ENCODE measurements around the gene TMEM98.
"Not testable (repeated sequence)": the region's sequence is repeated elsewhere in the genome, so short reads cannot be mapped to it uniquely, and the experiment has no call there.

TMEM98 gene

DNA sequence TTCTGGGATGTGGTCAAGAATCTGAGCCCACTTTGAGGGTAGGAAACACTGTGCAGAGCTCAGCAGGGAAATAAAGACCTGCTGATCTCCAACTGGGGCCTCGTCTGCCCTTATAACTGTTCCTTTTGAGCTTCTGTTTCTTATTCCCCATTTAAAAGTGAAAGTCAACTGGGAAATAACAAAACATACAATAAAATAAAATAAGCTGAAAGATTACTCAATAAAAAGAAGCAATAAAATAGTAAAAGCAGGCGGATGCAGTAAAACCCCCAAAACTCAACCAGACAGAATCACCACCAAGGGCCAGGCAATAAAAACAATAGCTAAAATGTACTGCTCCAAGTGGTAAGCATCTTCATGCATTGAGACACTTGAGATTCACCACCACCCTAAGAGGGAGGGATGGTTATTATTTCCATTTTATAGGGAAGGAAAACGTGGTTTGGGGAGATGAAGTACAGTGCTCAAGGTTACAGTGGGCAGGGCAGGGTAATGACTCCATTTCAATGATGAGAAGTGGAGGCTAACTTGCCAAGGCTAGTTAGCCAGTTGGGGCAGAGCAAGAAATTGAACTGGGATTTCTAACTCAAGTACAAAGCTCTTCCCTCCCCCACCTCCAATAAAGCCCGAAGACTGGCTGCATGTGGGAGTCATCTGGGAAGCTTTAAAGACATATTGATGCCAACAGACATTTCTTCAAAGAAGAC, 57.2 kb downstream of the TMEM98 start:
- H3K4me1 ChIP-seq (ENCODE audit: control insufficient read depth in 1 of 2, insufficient read depth in 2 of 2, low read length in 2 of 2), result no peaks in the 10 kb centered on the region
- no peak overlapping the region for H3K27ac ChIP-seq (ENCODE audit: low read depth, low read length)
- peaks cover 13% of the 10 kb centered on the region for H3K9me3 ChIP-seq (ENCODE audit: insufficient read depth, low read depth, low read length)
- no peak overlapping the region for H3K18ac ChIP-seq (ENCODE audit: low read length)
- DNase-seq, result no peak
- H2BK5ac ChIP-seq (ENCODE audit: low read depth, low read length, poor library complexity), result no peak overlapping the region
- H2BK120ac ChIP-seq (ENCODE audit: insufficient read depth, low read length, poor library complexity), result no peak overlapping the region
- H4K91ac ChIP-seq (ENCODE audit: low read depth, low read length), result no peak overlapping the region
- peak overlapping the region; percentile 49 for H3K23ac ChIP-seq (ENCODE audit: low read length)
- no peaks in the 10 kb centered on the region for H3K36me3 ChIP-seq (ENCODE audit: control insufficient read depth in 1 of 2, insufficient read depth in 2 of 2, low read length in 2 of 2)
- no peaks in the 10 kb centered on the region for H3K27me3 ChIP-seq (ENCODE audit: insufficient read depth, low read length)
- H3K79me2 ChIP-seq (ENCODE audit: control insufficient read depth, insufficient read depth, low read length, poor library complexity), result no peaks in the 10 kb centered on the region
- no peak overlapping the region for H2AFZ ChIP-seq (ENCODE audit: insufficient read depth, low read length, poor library complexity)
- no peak overlapping the region for H2AK5ac ChIP-seq (ENCODE audit: low read length)
- H4K12ac ChIP-seq (ENCODE audit: low read depth, low read length), result no peak overlapping the region
- H3K4me3 ChIP-seq (ENCODE audit: low read depth, low read length), result no peak overlapping the region
- H2BK12ac ChIP-seq (ENCODE audit: low read length), result no peak overlapping the region
- no CpG with 5 or more reads among the region's 4 CpGs for WGBS (ENCODE audit: extremely low coverage, insufficient coverage, insufficient read length)
- H3K79me1 ChIP-seq (ENCODE audit: low read length), result no peaks in the 10 kb centered on the region
- H3K9ac ChIP-seq (ENCODE audit: low read length), result no peak overlapping the region
- no peak overlapping the region for H3K14ac ChIP-seq (ENCODE audit: low read length)
- no peak overlapping the region for H3K4ac ChIP-seq (ENCODE audit: low read depth, low read length)
- H3K4me2 ChIP-seq (ENCODE audit: low read length), result no peak overlapping the region
- H4K8ac ChIP-seq (ENCODE audit: low read depth, low read length), result no peak overlapping the region

DNA sequence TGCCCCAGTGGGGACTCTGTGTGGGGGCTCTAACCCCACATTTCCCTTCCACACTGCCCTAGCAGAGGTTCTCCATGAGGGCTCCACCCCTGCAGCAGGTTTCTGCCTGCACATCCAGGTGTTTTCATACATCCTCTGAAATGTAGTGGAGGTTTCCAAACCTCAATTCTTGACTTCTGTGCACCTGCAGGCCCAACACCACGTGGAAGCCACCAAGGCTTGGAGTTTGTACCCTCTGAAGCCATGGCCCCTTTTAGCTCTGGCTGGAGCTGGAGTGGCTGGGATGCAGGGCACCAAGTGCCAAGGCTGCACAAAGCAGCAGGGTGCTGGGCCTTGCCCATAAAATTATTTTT, 59.5 kb downstream of the TMEM98 start:
- not testable (repeated sequence) for H3K4me1 ChIP-seq (ENCODE audit: control insufficient read depth in 1 of 2, insufficient read depth in 2 of 2, low read length in 2 of 2); H3K9ac ChIP-seq (ENCODE audit: low read length); H2AFZ ChIP-seq (ENCODE audit: insufficient read depth, low read length, poor library complexity); H3K4me3 ChIP-seq (ENCODE audit: low read depth, low read length); DNase-seq; H2BK5ac ChIP-seq (ENCODE audit: low read depth, low read length, poor library complexity); H3K4me2 ChIP-seq (ENCODE audit: low read length); H3K36me3 ChIP-seq (ENCODE audit: control insufficient read depth in 1 of 2, insufficient read depth in 2 of 2, low read length in 2 of 2); H3K27ac ChIP-seq (ENCODE audit: low read depth, low read length); H4K91ac ChIP-seq (ENCODE audit: low read depth, low read length); H3K27me3 ChIP-seq (ENCODE audit: insufficient read depth, low read length); H3K23ac ChIP-seq (ENCODE audit: low read length); H4K12ac ChIP-seq (ENCODE audit: low read depth, low read length); H2BK12ac ChIP-seq (ENCODE audit: low read length); H3K18ac ChIP-seq (ENCODE audit: low read length); H2AK5ac ChIP-seq (ENCODE audit: low read length); H4K8ac ChIP-seq (ENCODE audit: low read depth, low read length); H3K79me1 ChIP-seq (ENCODE audit: low read length); H3K14ac ChIP-seq (ENCODE audit: low read length); H2BK120ac ChIP-seq (ENCODE audit: insufficient read depth, low read length, poor library complexity); H3K4ac ChIP-seq (ENCODE audit: low read depth, low read length); H3K79me2 ChIP-seq (ENCODE audit: control insufficient read depth, insufficient read depth, low read length, poor library complexity)
- H3K9me3 ChIP-seq (ENCODE audit: insufficient read depth, low read depth, low read length), result peaks cover 13% of the 10 kb centered on the region
- WGBS (ENCODE audit: extremely low coverage, insufficient coverage, insufficient read length), result no CpG with 5 or more reads among the region's 1 CpG

DNA sequence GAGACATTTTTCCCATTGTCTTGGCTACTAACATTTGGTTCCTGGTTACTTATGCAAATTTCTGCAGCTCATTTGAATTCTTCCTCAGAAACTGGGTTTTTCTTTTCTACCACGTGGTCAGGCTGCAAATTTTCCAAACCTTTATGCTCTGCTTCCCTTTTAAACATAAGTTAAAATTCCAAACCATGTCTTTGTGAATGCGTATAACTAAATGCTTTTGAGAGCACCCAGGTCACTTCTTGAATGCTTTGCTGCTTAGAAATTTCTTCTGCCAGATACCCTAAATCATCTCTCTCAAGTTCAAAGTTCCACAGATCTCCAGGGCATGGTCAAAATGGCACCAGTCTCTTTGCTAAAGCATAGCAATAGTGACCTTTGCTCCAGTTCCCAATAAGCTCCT, 59.9 kb downstream of the TMEM98 start:
- not testable (repeated sequence) for H2AK5ac ChIP-seq (ENCODE audit: low read length); H2BK5ac ChIP-seq (ENCODE audit: low read depth, low read length, poor library complexity); DNase-seq; H3K79me1 ChIP-seq (ENCODE audit: low read length); H3K4me2 ChIP-seq (ENCODE audit: low read length); H3K14ac ChIP-seq (ENCODE audit: low read length); H3K27ac ChIP-seq (ENCODE audit: low read depth, low read length); H2AFZ ChIP-seq (ENCODE audit: insufficient read depth, low read length, poor library complexity); H3K23ac ChIP-seq (ENCODE audit: low read length); H4K12ac ChIP-seq (ENCODE audit: low read depth, low read length); H3K9ac ChIP-seq (ENCODE audit: low read length); H3K4me1 ChIP-seq (ENCODE audit: control insufficient read depth in 1 of 2, insufficient read depth in 2 of 2, low read length in 2 of 2); H3K4me3 ChIP-seq (ENCODE audit: low read depth, low read length); H3K79me2 ChIP-seq (ENCODE audit: control insufficient read depth, insufficient read depth, low read length, poor library complexity); H3K27me3 ChIP-seq (ENCODE audit: insufficient read depth, low read length); H4K8ac ChIP-seq (ENCODE audit: low read depth, low read length); H2BK12ac ChIP-seq (ENCODE audit: low read length); H3K36me3 ChIP-seq (ENCODE audit: control insufficient read depth in 1 of 2, insufficient read depth in 2 of 2, low read length in 2 of 2); H4K91ac ChIP-seq (ENCODE audit: low read depth, low read length); H2BK120ac ChIP-seq (ENCODE audit: insufficient read depth, low read length, poor library complexity); H3K18ac ChIP-seq (ENCODE audit: low read length); H3K4ac ChIP-seq (ENCODE audit: low read depth, low read length)
- WGBS (ENCODE audit: extremely low coverage, insufficient coverage, insufficient read length), result no CpG with 5 or more reads among the region's 2 CpGs
- peaks cover 13% of the 10 kb centered on the region for H3K9me3 ChIP-seq (ENCODE audit: insufficient read depth, low read depth, low read length)

DNA sequence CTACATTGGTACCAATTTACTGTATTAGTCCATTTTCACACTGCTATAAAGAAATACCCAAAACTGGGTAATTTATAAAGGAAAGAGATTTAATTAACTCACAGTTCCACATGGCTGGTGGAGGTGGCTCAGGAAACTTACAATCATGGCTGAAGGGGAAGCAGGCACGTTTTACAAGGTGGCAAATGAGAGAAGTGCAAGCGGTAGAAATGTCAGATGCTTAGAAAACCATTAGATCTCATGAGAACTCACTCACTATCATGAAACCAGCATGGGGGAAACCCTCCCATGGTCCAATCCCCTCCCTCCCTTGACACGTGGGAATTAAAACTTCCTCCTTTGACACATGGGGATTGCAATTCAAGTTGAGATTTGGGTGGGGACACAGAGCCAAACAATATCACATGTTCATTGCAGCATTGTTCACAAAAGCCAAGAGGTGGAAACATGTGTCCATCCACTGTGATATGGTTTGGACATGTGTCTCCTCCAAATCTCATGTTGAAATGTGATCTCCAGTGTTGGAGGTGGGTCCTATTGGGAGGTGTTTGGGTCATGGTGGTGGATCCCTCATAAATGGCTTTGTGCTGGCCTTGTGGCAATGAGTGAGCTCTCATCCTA, 60.6 kb downstream of the TMEM98 start:
- Histone ChIP-seq H3K79me1 (ENCODE audit: low read length) (no peaks in the 10 kb centered on the region), H3K18ac (ENCODE audit: low read length) (no peak overlapping the region), H3K4me2 (ENCODE audit: low read length) (no peak overlapping the region), H3K23ac (ENCODE audit: low read length) (no peak overlapping the region), H2AFZ (ENCODE audit: insufficient read depth, low read length, poor library complexity) (no peak overlapping the region), H2BK120ac (ENCODE audit: insufficient read depth, low read length, poor library complexity) (no peak overlapping the region), H3K9ac (ENCODE audit: low read length) (no peak overlapping the region), H4K91ac (ENCODE audit: low read depth, low read length) (no peak overlapping the region), H2BK12ac (ENCODE audit: low read length) (no peak overlapping the region), H3K4ac (ENCODE audit: low read depth, low read length) (no peak overlapping the region), H3K9me3 (ENCODE audit: insufficient read depth, low read depth, low read length) (peaks cover 13% of the 10 kb centered on the region), H4K8ac (ENCODE audit: low read depth, low read length) (no peak overlapping the region), H3K27me3 (ENCODE audit: insufficient read depth, low read length) (no peaks in the 10 kb centered on the region), H3K14ac (ENCODE audit: low read length) (no peak overlapping the region), H3K4me1 (ENCODE audit: control insufficient read depth in 1 of 2, insufficient read depth in 2 of 2, low read length in 2 of 2) (no peaks in the 10 kb centered on the region), H3K79me2 (ENCODE audit: control insufficient read depth, insufficient read depth, low read length, poor library complexity) (no peaks in the 10 kb centered on the region), H4K12ac (ENCODE audit: low read depth, low read length) (no peak overlapping the region), H3K27ac (ENCODE audit: low read depth, low read length) (no peak overlapping the region), H3K36me3 (ENCODE audit: control insufficient read depth in 1 of 2, insufficient read depth in 2 of 2, low read length in 2 of 2) (no peaks in the 10 kb centered on the region), H2AK5ac (ENCODE audit: low read length) (no peak overlapping the region), H3K4me3 (ENCODE audit: low read depth, low read length) (no peak overlapping the region), H2BK5ac (ENCODE audit: low read depth, low read length, poor library complexity) (no peak overlapping the region)
- no CpG with 5 or more reads among the region's 3 CpGs for WGBS (ENCODE audit: extremely low coverage, insufficient coverage, insufficient read length)
- DNase-seq, result no peak
